Stimulated activated CD8-positive, alpha-beta memory T cell treated with anti-CD3 and anti-CD28 coated beads, Interleukin-4, amount 100 ng/mL, for 1 hour (primary cell): ENCODE results near the gene NEUROD6.

ENCODE experiments used
- DNase-seq, 2 donors: peaks; one replicate each; pipeline ENCODE4 v3.0.0-alpha.2; 2020; ENCODE audit warnings: low read depth in 2 of 2, low spot score in 1 of 2

The NEUROD6 gene

GRCh38 chr7:31335161-31335856 is 5.2 kb downstream of the NEUROD6 start:
- no peak for DNase-seq

- DNase-seq: no peak
These were observed 7.2 kb downstream of the NEUROD6 start for GRCh38 chr7:31333291-31333690.

- DNase-seq: no peak
These were observed 13.5 kb downstream of the NEUROD6 start for GRCh38 chr7:31327071-31327470.

- DNase-seq: no peak
These were observed 14.1 kb downstream of the NEUROD6 start for GRCh38 chr7:31326416-31326815.

GRCh38 chr7:31323101-31323500 is 17.4 kb downstream of the NEUROD6 start:
- no peak for DNase-seq

- no peak for DNase-seq
These were observed 19.9 kb downstream of the NEUROD6 start for GRCh38 chr7:31320675-31321074.

- DNase-seq: no peak
These were observed 22.2 kb downstream of the NEUROD6 start for GRCh38 chr7:31318313-31318712.

- no peak for DNase-seq
These were observed 23.6 kb downstream of the NEUROD6 start for GRCh38 chr7:31316876-31317275.

GRCh38 chr7:31315758-31316157 is 24.8 kb downstream of the NEUROD6 start:
- no peak for DNase-seq

- DNase-seq: no peak
These were observed 25.7 kb downstream of the NEUROD6 start for GRCh38 chr7:31314781-31315180.

- no peak for DNase-seq
These were observed 27.6 kb downstream of the NEUROD6 start for GRCh38 chr7:31312889-31313288.

GRCh38 chr7:31311552-31311951 is 29.0 kb downstream of the NEUROD6 start:
- no peak for DNase-seq

- DNase-seq: no peak
These were observed 30.1 kb downstream of the NEUROD6 start for GRCh38 chr7:31310321-31310935.

GRCh38 chr7:31309407-31309806 is 31.1 kb downstream of the NEUROD6 start:
- DNase-seq: no peak

GRCh38 chr7:31308652-31309051 is 31.9 kb downstream of the NEUROD6 start:
- no peak for DNase-seq

GRCh38 chr7:31307972-31308371 is 32.6 kb downstream of the NEUROD6 start:
- no peak for DNase-seq

- DNase-seq: no peak
These were observed 35.3 kb downstream of the NEUROD6 start for GRCh38 chr7:31305260-31305659.

- DNase-seq: no peak
These were observed 36.1 kb downstream of the NEUROD6 start for GRCh38 chr7:31304446-31304845.

- DNase-seq: no peak
These were observed 38.2 kb downstream of the NEUROD6 start for GRCh38 chr7:31302356-31302755.

GRCh38 chr7:31299336-31299735 is 41.2 kb downstream of the NEUROD6 start:
- no peak for DNase-seq

GRCh38 chr7:31290601-31291000 is 49.9 kb downstream of the NEUROD6 start:
- DNase-seq: no peak
